ENCODE results near the gene C8G. TPM values are rescaled to one million over a fixed set of nuclear protein-coding genes. Genes with fewer than 3 reads are reported as not detected.

C8G gene
- total RNA-seq, 2 experiments from 2014 or later, result 1.4 to 1.5 TPM

DNA sequence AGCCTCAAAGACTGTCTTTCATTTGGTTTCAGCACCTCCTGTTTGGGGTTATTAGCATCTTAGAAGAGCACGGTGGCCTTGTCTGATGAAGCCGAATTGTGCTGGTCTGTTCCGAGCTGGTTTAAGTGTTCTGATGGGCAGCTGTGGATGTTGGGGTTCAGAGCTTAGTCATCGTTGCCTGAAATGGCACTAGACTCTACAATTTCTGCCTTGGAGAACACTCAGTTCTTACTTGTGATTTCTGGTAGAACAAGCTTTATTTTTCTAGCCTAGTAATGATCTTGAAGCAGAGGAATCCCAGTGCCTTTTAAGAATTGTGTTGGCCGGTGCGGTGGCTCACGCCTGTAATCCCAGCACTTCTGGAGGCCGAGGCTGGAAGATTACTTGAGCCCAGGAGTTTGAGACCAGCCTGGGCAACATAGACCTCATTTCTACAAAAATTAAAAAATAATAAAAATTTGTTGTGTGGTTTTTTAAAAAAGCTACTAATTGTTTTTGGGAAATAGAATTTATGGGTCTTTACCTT lies 8.3 kb upstream of the C8G start:
- H3K36me3 Mint-ChIP-seq (ENCODE audit: low read depth), result peaks cover 46% of the 10 kb centered on the region
- no peak overlapping the region for H3K4me3 Mint-ChIP-seq
- ChIA-PET POLR2A (interaction anchor here (0.6 to 1.2 kb wide), 3 partner anchors 48 to 208 kb away, joined by 3 read pairs; no protein-coding TSS in a partner anchor), CTCF (interaction anchor here (1.3 kb wide), 2 partner anchors 17 to 93 kb away, joined by 3 read pairs; no protein-coding TSS in a partner anchor)
- no peak for ATAC-seq
- no peaks in the 10 kb centered on the region for H3K27me3 Mint-ChIP-seq (ENCODE audit: low read depth)
- H3K9me3 Mint-ChIP-seq (ENCODE audit: insufficient read depth), result no peaks in the 10 kb centered on the region
- no peak for DNase-seq
- H3K4me1 Mint-ChIP-seq (ENCODE audit: low read depth), result peaks cover 2% of the 10 kb centered on the region
- H3K27ac Mint-ChIP-seq, result peak overlapping the region; percentile 14

DNA sequence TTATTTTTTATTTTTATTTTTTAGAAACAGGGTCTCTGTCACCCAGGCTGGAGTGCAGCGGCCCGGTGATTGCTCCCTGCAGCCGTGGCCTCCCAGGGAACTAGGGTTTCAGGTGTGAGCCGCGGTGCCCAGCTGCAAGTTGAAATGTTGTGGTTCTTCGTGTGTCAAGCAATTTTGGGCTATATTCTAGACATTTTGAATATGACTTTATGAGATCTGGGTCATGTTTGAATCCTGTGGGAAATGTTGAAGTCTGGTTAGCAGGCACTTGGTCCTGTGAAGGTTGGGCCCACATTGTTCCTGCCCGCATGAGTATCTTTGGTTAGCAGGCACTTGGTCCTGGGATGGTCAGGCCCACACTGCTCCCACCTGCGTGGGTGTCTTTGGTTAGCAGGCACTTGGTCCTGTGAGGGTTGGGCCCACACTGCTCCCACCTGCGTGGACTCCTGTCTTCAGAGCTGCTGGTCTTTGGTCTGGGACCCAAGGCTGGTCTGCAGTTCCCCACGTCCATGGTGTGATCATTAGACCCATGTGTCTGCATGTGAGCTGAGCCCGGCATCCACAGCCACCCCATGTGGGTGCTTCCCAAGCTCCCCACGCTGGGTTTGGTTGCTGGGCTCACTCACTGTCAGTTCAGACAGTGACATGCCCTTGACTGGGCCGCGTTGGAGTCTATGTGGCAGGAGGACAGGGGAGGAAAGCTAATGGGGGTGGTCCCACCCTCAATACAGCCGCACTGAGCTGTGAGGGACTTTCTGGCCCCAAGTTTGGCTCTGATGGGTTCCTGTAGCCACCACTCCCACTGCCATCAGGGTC lies 7.6 kb upstream of the C8G start:
- Mint-ChIP-seq H3K27me3 (ENCODE audit: low read depth) (no peaks in the 10 kb centered on the region), H3K36me3 (ENCODE audit: low read depth) (peaks cover 46% of the 10 kb centered on the region), H3K4me3 (no peak overlapping the region), H3K4me1 (ENCODE audit: low read depth) (peaks cover 4% of the 10 kb centered on the region), H3K27ac (peak overlapping the region; percentile 30), H3K9me3 (ENCODE audit: insufficient read depth) (no peaks in the 10 kb centered on the region)
- ChIA-PET POLR2A (interaction anchor here (0.6 to 1.2 kb wide), 3 partner anchors 49 to 209 kb away, joined by 3 read pairs; no protein-coding TSS in a partner anchor), CTCF (interaction anchor here (1.1 to 1.3 kb wide), 3 partner anchors 17 to 92 kb away, joined by 3 read pairs; no protein-coding TSS in a partner anchor)
- DNase-seq (no peak), ATAC-seq (no peak)

DNA sequence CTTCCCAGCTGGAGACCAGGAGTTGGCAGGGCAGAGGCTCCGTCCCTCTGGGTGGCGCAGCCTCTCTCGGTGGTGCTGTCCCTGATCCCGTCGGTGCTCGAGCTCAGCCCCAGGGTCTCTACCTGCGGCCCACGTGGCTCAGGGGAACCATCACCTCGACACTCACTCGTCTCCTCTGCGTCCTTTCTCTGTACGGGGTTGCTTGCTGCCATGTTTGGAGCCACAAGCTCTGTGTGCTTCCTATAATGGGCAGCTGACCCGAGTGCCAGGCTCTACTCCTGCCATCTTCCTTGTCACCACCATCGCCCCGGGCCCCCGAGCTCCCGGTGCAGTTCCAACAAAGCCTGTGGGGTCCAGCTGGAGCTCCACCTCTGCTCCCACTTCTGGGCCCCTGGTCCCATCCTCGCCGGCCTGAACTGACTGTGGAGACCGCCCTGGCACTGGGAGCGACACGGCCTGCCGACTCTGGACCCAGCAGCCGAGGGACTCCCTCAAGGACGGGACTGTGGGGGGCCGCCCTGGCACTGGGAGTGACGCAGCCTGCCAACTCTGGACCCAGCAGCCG lies 5.5 kb upstream of the C8G start:
- H3K9me3 Mint-ChIP-seq (ENCODE audit: insufficient read depth), result no peaks in the 10 kb centered on the region
- DNase-seq (no peak), ATAC-seq (no peak)
- H3K4me1 Mint-ChIP-seq (ENCODE audit: low read depth), result peaks cover 4% of the 10 kb centered on the region
- H3K27ac Mint-ChIP-seq, result no peak overlapping the region
- ChIA-PET POLR2A (no interaction called here), CTCF (no interaction called here)
- H3K4me3 Mint-ChIP-seq, result no peak overlapping the region
- H3K27me3 Mint-ChIP-seq (ENCODE audit: low read depth), result no peaks in the 10 kb centered on the region
- H3K36me3 Mint-ChIP-seq (ENCODE audit: low read depth), result peaks cover 41% of the 10 kb centered on the region

DNA sequence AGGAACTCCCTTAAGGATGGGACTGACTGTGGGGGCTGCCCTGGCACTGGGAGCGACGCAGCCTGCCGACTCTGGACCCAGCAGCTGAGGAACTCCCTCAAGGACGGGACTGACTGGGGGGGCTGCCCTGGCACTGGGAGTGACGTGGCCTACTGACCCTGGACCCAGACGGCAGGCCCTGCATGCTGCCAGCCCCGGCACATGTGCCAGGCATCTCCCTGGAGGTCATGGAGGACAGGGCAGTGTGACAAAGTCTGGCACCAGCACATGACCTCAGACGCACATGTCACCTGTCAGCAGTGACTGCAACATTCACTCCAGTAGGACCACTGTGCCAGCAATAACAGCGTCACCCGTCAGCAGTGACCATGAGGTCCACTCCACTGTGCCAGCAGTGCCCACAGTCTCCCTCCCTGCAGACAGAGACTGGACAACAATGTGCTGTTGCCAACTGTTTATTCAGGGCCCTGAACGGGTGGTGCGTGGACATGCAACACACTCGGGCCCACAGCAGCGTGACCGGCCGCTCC lies 5.0 kb upstream of the C8G start:
- Mint-ChIP-seq H3K36me3 (ENCODE audit: low read depth) (peaks cover 37% of the 10 kb centered on the region), H3K9me3 (ENCODE audit: insufficient read depth) (no peaks in the 10 kb centered on the region), H3K4me3 (no peak overlapping the region), H3K4me1 (ENCODE audit: low read depth) (peaks cover 8% of the 10 kb centered on the region), H3K27ac (no peak overlapping the region), H3K27me3 (ENCODE audit: low read depth) (no peaks in the 10 kb centered on the region)
- no peak for ATAC-seq
- ChIA-PET POLR2A (no interaction called here), CTCF (no interaction called here)
- DNase-seq, result no peak

DNA sequence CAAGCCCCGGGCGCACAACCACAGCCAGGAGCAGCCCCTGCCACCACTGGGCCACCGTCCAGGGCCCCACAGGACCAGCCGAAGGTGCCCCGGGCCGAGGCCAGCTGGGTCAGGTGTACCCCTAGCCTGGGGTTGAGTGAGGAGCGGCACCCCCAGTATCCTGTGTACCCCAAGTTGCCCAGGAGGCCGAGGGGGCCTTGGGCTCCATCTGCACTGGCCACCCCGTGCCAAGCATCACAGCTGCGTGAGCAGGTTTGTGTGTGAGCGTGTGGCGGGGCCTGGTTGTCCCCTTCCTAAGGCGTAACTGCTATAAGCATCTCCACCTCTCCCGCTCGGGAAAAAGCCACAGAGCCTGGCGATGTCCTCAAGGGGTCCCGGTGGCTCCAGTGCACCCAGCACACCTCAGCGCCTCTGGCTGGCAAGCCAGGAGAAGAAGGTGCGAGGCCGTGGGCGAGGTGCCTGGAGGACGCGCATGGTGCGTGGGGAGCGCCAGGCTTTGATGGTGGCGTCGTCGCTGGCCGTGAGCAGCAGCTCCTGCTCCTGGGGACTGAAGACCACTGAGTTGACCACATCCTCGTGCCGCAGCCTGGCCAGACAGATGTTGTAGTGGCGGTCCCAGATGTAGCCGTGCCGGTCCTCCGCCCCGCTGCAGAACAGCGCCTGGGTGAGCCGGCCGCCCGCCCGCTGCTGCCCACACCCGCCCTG lies 4.4 kb upstream of the C8G start:
- no peaks in the 10 kb centered on the region for H3K9me3 Mint-ChIP-seq (ENCODE audit: insufficient read depth)
- ChIA-PET CTCF (no interaction called here), POLR2A (no interaction called here)
- H3K27ac Mint-ChIP-seq, result no peak overlapping the region
- ATAC-seq, result no peak
- H3K27me3 Mint-ChIP-seq (ENCODE audit: low read depth), result no peaks in the 10 kb centered on the region
- H3K4me1 Mint-ChIP-seq (ENCODE audit: low read depth), result peaks cover 13% of the 10 kb centered on the region
- DNase-seq, result no peak
- no peak overlapping the region for H3K4me3 Mint-ChIP-seq
- peaks cover 37% of the 10 kb centered on the region for H3K36me3 Mint-ChIP-seq (ENCODE audit: low read depth)

DNA sequence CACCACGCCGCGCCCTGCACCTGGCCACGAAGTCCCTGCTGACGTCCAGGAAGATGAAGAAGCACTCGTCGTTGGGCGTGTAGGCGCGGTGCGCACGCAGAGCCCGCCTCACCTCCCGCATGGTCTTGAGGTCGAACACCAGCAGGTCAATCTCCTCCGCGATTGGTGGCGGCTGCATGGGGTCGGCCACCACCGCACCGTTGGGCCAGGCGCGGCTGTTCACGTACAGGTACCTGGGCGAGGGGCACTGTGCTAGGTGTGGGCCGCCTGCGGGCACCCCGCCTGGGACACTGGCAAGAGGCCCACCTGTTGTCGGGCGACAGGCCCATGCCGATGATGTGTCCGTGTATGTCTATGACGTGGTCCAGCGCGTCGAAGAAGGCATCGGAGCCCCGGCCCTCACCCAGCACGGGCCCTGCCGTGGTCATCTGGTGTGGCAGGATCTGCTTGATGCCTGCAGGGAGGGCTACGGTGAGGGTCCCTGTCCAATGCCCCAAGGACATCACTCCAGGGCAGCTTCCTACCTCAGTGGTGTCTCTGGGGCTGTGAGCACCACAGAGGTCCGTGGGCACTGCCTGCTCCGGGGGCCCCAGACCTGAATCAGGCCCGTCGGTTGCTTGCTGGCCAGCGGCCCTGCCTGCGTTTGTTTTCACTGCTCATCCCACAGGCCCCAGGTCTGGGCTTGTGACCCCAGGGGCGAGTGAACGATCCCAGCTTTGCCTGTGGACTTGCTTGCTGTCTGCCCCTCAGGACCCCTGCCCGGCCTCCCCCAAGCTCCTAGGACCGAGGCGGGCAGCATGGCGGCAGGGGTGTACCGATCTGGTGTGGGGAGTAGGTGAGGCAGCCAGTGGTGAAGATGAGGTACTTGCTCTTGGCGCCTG lies 3.6 kb upstream of the C8G start:
- Mint-ChIP-seq H3K27me3 (ENCODE audit: low read depth) (no peaks in the 10 kb centered on the region), H3K27ac (no peak overlapping the region), H3K4me1 (ENCODE audit: low read depth) (peaks cover 13% of the 10 kb centered on the region), H3K4me3 (no peak overlapping the region), H3K36me3 (ENCODE audit: low read depth) (peaks cover 34% of the 10 kb centered on the region), H3K9me3 (ENCODE audit: insufficient read depth) (no peaks in the 10 kb centered on the region)
- CTCF ChIA-PET, result no interaction called here
- no peak for ATAC-seq
- no peak for DNase-seq
- POLR2A ChIA-PET, result no interaction called here

DNA sequence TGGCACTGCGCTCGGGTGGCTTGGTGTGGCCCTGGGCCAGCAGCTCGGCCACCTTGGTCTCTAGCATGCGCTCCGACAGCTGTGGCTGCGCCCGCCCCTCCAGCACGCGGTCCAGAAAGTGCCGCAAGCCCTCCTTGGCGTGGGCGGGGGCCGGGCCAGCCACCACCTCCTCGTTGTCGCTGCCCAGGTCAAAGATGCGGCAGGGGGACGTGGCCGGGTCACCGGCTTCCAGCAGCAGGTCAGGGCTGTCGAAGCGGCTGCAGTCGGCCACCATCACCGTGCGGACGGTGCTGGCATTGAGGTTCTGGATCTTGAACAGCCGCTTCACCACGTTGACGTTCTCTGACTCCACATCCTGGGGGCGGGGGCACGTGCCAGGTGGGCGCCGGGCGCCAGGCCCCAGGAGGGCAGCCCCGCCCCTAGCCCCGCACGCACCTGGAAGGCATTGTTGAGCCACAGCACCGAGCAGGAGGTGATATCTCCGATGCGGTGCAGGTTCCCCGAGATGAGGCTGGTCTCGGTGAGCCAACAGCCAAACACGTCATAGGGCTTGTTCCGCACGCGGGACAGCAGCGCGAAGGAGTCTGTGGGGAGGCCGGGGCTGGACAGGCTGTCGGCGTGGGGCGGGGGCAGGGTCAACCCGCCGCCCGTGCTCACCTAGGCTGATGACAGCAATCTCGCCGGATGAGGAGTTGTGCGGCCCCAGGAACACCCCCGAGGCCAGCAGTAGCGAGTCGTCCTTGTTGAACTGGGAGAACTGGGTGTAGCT lies 2.7 kb upstream of the C8G start:
- Mint-ChIP-seq H3K9me3 (ENCODE audit: insufficient read depth) (no peaks in the 10 kb centered on the region), H3K4me3 (peak overlapping the region; percentile 79), H3K36me3 (ENCODE audit: low read depth) (peaks cover 30% of the 10 kb centered on the region), H3K4me1 (ENCODE audit: low read depth) (peaks cover 15% of the 10 kb centered on the region), H3K27ac (no peak overlapping the region), H3K27me3 (ENCODE audit: low read depth) (no peaks in the 10 kb centered on the region)
- DNase-seq, result no peak
- ChIA-PET CTCF (no interaction called here), POLR2A (no interaction called here)
- ATAC-seq, result no peak

DNA sequence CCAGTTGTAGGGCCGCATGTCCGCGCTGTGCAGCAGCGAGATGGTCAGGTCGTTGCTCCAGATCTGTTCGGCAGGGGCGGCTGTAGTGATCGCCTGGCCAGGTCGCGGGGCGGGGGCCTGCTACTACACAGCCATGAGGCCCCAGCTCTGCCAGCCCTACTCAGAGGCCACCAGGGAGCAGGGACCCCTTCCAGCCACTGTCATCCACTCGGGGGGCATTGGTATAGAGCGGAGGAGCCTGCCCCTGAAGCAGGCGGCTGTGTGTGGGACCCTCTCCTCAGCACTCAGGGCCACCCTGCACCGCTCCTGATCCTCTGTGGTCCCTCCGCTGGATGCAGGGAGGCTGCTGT lies 2.2 kb upstream of the C8G start:
- no peaks in the 10 kb centered on the region for H3K9me3 Mint-ChIP-seq (ENCODE audit: insufficient read depth)
- no peak for ATAC-seq
- ChIA-PET POLR2A (no interaction called here), CTCF (no interaction called here)
- H3K4me1 Mint-ChIP-seq (ENCODE audit: low read depth), result peaks cover 15% of the 10 kb centered on the region
- H3K4me3 Mint-ChIP-seq, result peak overlapping the region; percentile 79
- no peak for DNase-seq
- H3K36me3 Mint-ChIP-seq (ENCODE audit: low read depth), result peaks cover 26% of the 10 kb centered on the region
- no peak overlapping the region for H3K27ac Mint-ChIP-seq
- no peaks in the 10 kb centered on the region for H3K27me3 Mint-ChIP-seq (ENCODE audit: low read depth)

DNA sequence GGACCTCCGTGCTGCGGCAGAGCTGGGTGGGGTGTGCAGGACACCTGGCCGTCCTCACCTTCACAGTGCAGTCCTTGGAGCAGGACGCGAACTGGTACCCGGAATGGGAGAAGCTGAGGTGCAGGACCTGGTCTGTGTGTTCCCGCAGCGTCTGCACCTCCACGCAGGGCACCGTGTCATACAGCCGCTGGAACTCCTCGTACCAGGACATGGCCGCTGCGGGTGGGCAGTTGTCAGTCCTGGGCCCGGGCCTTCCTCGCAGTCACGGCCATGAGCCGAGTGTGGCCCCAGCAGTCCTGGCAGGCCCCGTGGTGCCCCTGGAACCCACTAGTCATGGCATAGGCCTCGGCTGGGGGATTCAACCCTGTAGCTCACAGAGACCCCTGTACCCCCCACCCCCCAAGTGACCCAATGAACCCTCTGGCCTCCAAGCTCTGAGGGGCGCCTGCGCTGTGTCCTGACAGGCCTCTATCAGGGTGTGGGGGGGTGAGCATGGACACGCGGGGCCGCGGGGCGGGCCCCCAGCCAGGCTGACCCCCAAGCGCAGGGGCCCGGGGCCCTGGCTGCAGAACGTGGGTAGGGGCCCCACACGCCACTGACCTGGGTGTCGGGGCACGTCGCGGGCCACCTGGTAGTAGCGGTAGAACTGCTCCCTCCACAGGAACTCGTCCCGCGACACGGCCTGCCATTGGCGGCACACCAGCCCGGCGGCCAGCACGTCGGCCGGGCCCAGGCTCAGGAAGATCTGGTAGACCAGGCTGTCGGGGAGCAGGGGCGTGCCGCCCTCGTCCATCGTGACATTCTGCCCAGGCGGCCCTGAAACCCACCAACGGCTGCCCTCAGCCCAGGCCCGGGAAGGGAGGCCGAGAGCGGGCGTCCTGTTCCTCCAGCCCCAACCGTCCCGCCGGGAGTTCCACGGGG lies 1.5 kb upstream of the C8G start:
- ChIA-PET CTCF (interaction anchor here (0.8 to 1.5 kb wide), 6 partner anchors 57 to 155 kb away, joined by 3 to 5 read pairs (median 4); partner anchors contain the start of genes AJM1 and NPDC1), POLR2A (interaction anchor here (0.6 to 1.0 kb wide), 3 partner anchors 26 to 244 kb away, joined by 3 read pairs; partner anchors contain the start of gene ABCA2)
- H3K27ac Mint-ChIP-seq, result peak overlapping the region; percentile 80
- peaks cover 24% of the 10 kb centered on the region for H3K36me3 Mint-ChIP-seq (ENCODE audit: low read depth)
- ATAC-seq (peak; percentile 38), DNase-seq (peak; percentile 65)
- H3K9me3 Mint-ChIP-seq (ENCODE audit: insufficient read depth), result no peaks in the 10 kb centered on the region
- no peaks in the 10 kb centered on the region for H3K27me3 Mint-ChIP-seq (ENCODE audit: low read depth)
- H3K4me1 Mint-ChIP-seq (ENCODE audit: low read depth), result peaks cover 19% of the 10 kb centered on the region
- peak overlapping the region; percentile 79 for H3K4me3 Mint-ChIP-seq

DNA sequence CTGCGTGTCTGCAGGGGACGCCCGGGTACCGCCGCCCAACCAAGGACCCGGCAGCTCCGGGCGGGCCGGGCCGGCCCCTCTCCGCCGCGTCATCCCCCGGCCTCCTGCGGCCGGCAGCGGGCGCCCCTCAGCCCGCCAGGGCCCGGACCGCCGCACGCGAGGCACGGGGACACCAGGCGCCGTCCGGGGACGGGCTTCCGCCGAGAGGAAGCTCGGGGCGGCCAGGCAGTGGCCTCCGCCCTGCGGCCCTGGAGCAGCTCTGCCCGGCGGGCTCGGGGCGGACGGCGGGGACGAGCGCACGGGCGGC lies 878 bp upstream of the C8G start:
- no peak for DNase-seq

More for the DNA sequence above, 878 bp upstream of the C8G start:
- no peaks in the 10 kb centered on the region for H3K9me3 Mint-ChIP-seq (ENCODE audit: insufficient read depth)
- ChIA-PET CTCF (interaction anchor here (0.8 to 1.5 kb wide), 6 partner anchors 56 to 156 kb away, joined by 3 to 5 read pairs (median 4); partner anchors contain the start of genes AJM1 and NPDC1), POLR2A (interaction anchor here (0.6 to 1.0 kb wide), 3 partner anchors 25 to 244 kb away, joined by 3 read pairs; partner anchors contain the start of gene ABCA2)
- peak; percentile 57 for ATAC-seq
- H3K36me3 Mint-ChIP-seq (ENCODE audit: low read depth), result peaks cover 21% of the 10 kb centered on the region
- H3K4me3 Mint-ChIP-seq, result peak overlapping the region; percentile 79
- H3K27ac Mint-ChIP-seq, result peak overlapping the region; percentile 80
- H3K27me3 Mint-ChIP-seq (ENCODE audit: low read depth), result no peaks in the 10 kb centered on the region
- H3K4me1 Mint-ChIP-seq (ENCODE audit: low read depth), result peaks cover 21% of the 10 kb centered on the region
